K562 (cell line): ENCODE results near the gene INSL6. TPM values are rescaled to one million over a fixed set of nuclear protein-coding genes. Genes with fewer than 3 reads are reported as not detected.

Source experiments
- ATAC-seq: fragments of 200-7000 bp; cut with Tn5 transposase; 3 replicates; pipeline ENCODE4 v1.9.1; 2020; ENCODE audit warnings: moderate library complexity
- BruUV-seq: library from RNA; stranded (reverse); fragments of 400-500 nt; replicated peaks from 2 replicates; lab custom pipeline; 2021; lab: Mats Ljungman, UMichigan
- CTCF ChIA-PET: fragments of 300-600 bp; formaldehyde crosslinking; extraction: SDS; loops from one replicate; lab custom pipeline; 2021; ENCODE audit warnings: low intra/inter-chr PET ratio; lab: Yijun Ruan, JAX
- POLR2A ChIA-PET: fragments of 300-600, 350-650 bp; sonication (Branson Sonifier 250); formaldehyde crosslinking; extraction: SDS; loops from one replicate; lab custom pipeline; 2021; ENCODE audit warnings: antibody characterized with exemption, inconsistent platforms; lab: Yijun Ruan, JAX
- DNase-seq, 4 experiments: peaks; one replicate each; pipeline versions ENCODE4 v3.0.0 to v3.0.0-alpha.2; 2011 to 2018; ENCODE audit warnings: low spot score in 3 of 4, mixed read lengths in 3 of 4; ENCODE audit errors: extremely low read depth in 1 of 4
- FAIRE-seq: peaks from 2 replicates; lab custom pipeline; 2011; peaks lifted over from hg19 to GRCh38; lab: Jason Lieb, UNC
- H2AFZ ChIP-seq: 2 replicates; pipeline ENCODE4 v1.6.0; 2011; ENCODE audit warnings: low read depth, low read length, control low read depth, inconsistent platforms
- H3K27ac ChIP-seq: fragments of 200-600 bp; 3 replicates; pipeline ENCODE4 v1.8.0; 2011; ENCODE audit warnings: low read depth, mild to moderate bottlenecking, control low read depth, inconsistent platforms, low read length, moderate library complexity, mixed read lengths; ENCODE audit errors: extremely low read depth
- H3K27me3 ChIP-seq, 2 experiments: fragments of 300-600 bp in 1 of 2; 2 replicates in 1 of 2; 3 replicates in 1 of 2; pipeline versions ENCODE4 v1.6.0 to v1.8.0; 2011; ENCODE audit warnings: inconsistent platforms in 2 of 2, low read length in 2 of 2, mild to moderate bottlenecking in 1 of 2, mixed read lengths in 1 of 2, moderate library complexity in 1 of 2; ENCODE audit not compliant: control insufficient read depth in 2 of 2, insufficient read depth in 2 of 2
- H3K36me3 ChIP-seq: fragments of 300-600 bp; 3 replicates; pipeline ENCODE4 v1.8.0; 2011; ENCODE audit warnings: mild to moderate bottlenecking, low read length, inconsistent platforms; ENCODE audit not compliant: control insufficient read depth, insufficient read depth
- H3K4me1 ChIP-seq, 2 experiments: fragments of 200-600 bp in 1 of 2; replicated peaks in 1 of 2; 2 replicates in 1 of 2; 3 replicates in 1 of 2; pipeline versions ENCODE4 v1.5.1 to v1.8.0; 2011; ENCODE audit warnings: inconsistent platforms in 2 of 2, low read length in 2 of 2, mild to moderate bottlenecking in 1 of 2, mixed read lengths in 1 of 2, moderate library complexity in 1 of 2; ENCODE audit not compliant: control insufficient read depth in 2 of 2, insufficient read depth in 2 of 2
- H3K4me2 ChIP-seq: 2 replicates; pipeline ENCODE4 v1.6.1; 2011; ENCODE audit warnings: low read length, control low read depth, inconsistent platforms, mixed read lengths; ENCODE audit not compliant: insufficient read depth
- H3K4me3 ChIP-seq: fragments of 200-600 bp; sonication (generic), shearing (Covaris generic); 2 replicates; pipeline ENCODE4 v1.5.1; 2016; ENCODE audit warnings: control low read depth, inconsistent platforms
- H3K79me2 ChIP-seq: fragments of 200-600 bp; 3 replicates; pipeline ENCODE4 v1.8.0; 2011; ENCODE audit warnings: low read length, inconsistent platforms; ENCODE audit not compliant: control insufficient read depth, insufficient read depth
- H3K9ac ChIP-seq, 2 experiments: 2 replicates each; pipeline versions ENCODE4 v1.6.0 to v1.6.1; 2011; ENCODE audit warnings: low read depth in 2 of 2, low read length in 2 of 2, control low read depth in 1 of 2, inconsistent platforms in 1 of 2, mild to moderate bottlenecking in 1 of 2, mixed read lengths in 1 of 2; ENCODE audit not compliant: insufficient read depth in 1 of 2
- H3K9me1 ChIP-seq: one replicate; pipeline ENCODE4 v1.6.0; 2011; ENCODE audit warnings: inconsistent platforms, mild to moderate bottlenecking, low read length, moderate library complexity; ENCODE audit not compliant: control insufficient read depth, insufficient read depth
- H3K9me3 ChIP-seq: replicated peaks from 2 replicates; pipeline ENCODE4 v1.5.1; 2011; ENCODE audit warnings: low read depth, low read length, inconsistent platforms; ENCODE audit not compliant: control insufficient read depth, insufficient read depth
- H4K20me1 ChIP-seq: replicated peaks from 2 replicates; pipeline ENCODE4 v1.6.1; 2011; ENCODE audit warnings: low read length, inconsistent platforms, mixed read lengths; ENCODE audit not compliant: control insufficient read depth, insufficient read depth
- CXXC5 ChIP-seq: fragments of 250-450 bp; sonication (Bioruptor Pico); IDR thresholded peaks from 2 replicates; pipeline ENCODE4 v1.8.0; 2022; ENCODE audit warnings: inconsistent platforms, mild to moderate bottlenecking, moderate library complexity
- DMBX1 ChIP-seq: fragments of 250-450 bp; sonication (Bioruptor Pico); IDR thresholded peaks from 2 replicates; pipeline ENCODE4 v1.8.0; 2022; ENCODE audit warnings: inconsistent platforms, mild to moderate bottlenecking, moderate library complexity, borderline replicate concordance
- IFI16 ChIP-seq: fragments of 250-450 bp; sonication (Bioruptor Pico); IDR thresholded peaks from 2 replicates; pipeline ENCODE4 v2.1.2; 2022; ENCODE audit warnings: mild to moderate bottlenecking, inconsistent platforms
- MTA3 ChIP-seq: fragments of 450-650 bp; formaldehyde crosslinking; IDR thresholded peaks from 2 replicates; pipeline ENCODE4 v1.6.1; 2017; ENCODE audit warnings: mild to moderate bottlenecking, borderline replicate concordance
- MYNN ChIP-seq, 2 experiments: sonication (generic); formaldehyde crosslinking in 1 of 2; IDR thresholded peaks; 2 replicates each; pipeline versions ENCODE4 v1.5.0 to v1.6.1; 2016 to 2020; ENCODE audit warnings: antibody characterized with exemption in 1 of 2, missing genetic modification reagents in 1 of 2
- NR1H2 ChIP-seq: sonication (generic); formaldehyde crosslinking; IDR thresholded peaks from 2 replicates; pipeline ENCODE4 v1.4.0; 2020; ENCODE audit warnings: mild to moderate bottlenecking, missing genetic modification reagents
- RFX7 ChIP-seq: fragments of 250-450 bp; sonication (Bioruptor Pico); IDR thresholded peaks from 2 replicates; pipeline ENCODE4 v1.5.1; 2021; ENCODE audit warnings: mild to moderate bottlenecking
- SNRNP70 ChIP-seq: fragments of 200-400 bp; formaldehyde crosslinking; optimal IDR thresholded peaks from 2 replicates; pipeline ENCODE3; 2017; ENCODE audit warnings: low read depth, low read length
- TAL1 ChIP-seq: fragments of 450-650 bp; IDR thresholded peaks from 2 replicates; pipeline ENCODE4 v1.6.1; 2016; ENCODE audit warnings: mild to moderate bottlenecking
- TEAD1 ChIP-seq, 2 experiments: fragments of 450-650 bp in 1 of 2; sonication (generic) in 1 of 2; formaldehyde crosslinking; IDR thresholded peaks; 2 replicates each; pipeline versions ENCODE4 v1.4.0 to v1.8.0; 2020 to 2022; ENCODE audit warnings: mild to moderate bottlenecking in 2 of 2, missing genetic modification reagents in 1 of 2
- TGIF2 ChIP-seq: sonication (generic); formaldehyde crosslinking; IDR thresholded peaks from 2 replicates; pipeline ENCODE4 v1.8.1; 2022; ENCODE audit warnings: mild to moderate bottlenecking, missing genetic modification reagents, moderate library complexity
- ZNF140 ChIP-seq: fragments of 250-450 bp; sonication (Bioruptor Pico); IDR thresholded peaks from 2 replicates; pipeline ENCODE4 v1.8.0; 2021; ENCODE audit warnings: moderate library complexity, mild to moderate bottlenecking, inconsistent platforms
- ZNF217 ChIP-seq: sonication (generic); formaldehyde crosslinking; IDR thresholded peaks from 2 replicates; pipeline ENCODE4 v1.8.0; 2022; ENCODE audit warnings: mild to moderate bottlenecking, missing genetic modification reagents
- ZNF77 ChIP-seq: fragments of 250-450 bp; sonication (Bioruptor Pico); IDR thresholded peaks from 2 replicates; pipeline ENCODE4 v1.5.0; 2020
- ZNF830 ChIP-seq: fragments of 250-450 bp; sonication (Bioruptor Pico); IDR thresholded peaks from 2 replicates; pipeline ENCODE4 v1.5.0; 2021; ENCODE audit warnings: mild to moderate bottlenecking
- WGBS: fragments of 100-300 bp; shearing (Covaris generic); methylation state at CpG from one replicate; pipeline ENCODE4 v1.1.6; 2016; ENCODE audit warnings: low coverage, mixed read lengths; ENCODE audit not compliant: insufficient coverage; ENCODE audit errors: missing lambda C conversion rate; 5-methylcytosine and 5-hydroxymethylcytosine counted together
- in situ Hi-C: fragments of 300-500 bp; cut with MboI; formaldehyde crosslinking; loops from 4 replicates; pipeline ENCODE4 v1.15.0; 2018; ENCODE audit warnings: inconsistent platforms, mixed read lengths
- intact Hi-C: fragments of 100-400 bp; cut with micrococcal nuclease; formaldehyde crosslinking; loops from 2 replicates; pipeline ENCODE4 v1.14.2; 2022
- polyA plus RNA-seq, 8 experiments: library from polyadenylated mRNA; depleted of rRNA in 4 of 8; stranded (reverse) in 5 of 8; unstranded in 3 of 8; fragments of >200 nt; fragmentation: Nextera tagmentation in 2 of 8; fragmentation: Illumina TruSeq in 1 of 8; extraction: Ambion mirVana in 2 of 8; extraction: Trizol in 1 of 8; gene quantifications; 2 replicates each; pipeline versions ENCODE4 v1.2.1 to v1.2.3, GENCODE V29; 2011 to 2014; ENCODE audit warnings: inconsistent platforms in 1 of 8, missing spikeins in 1 of 8
- total RNA-seq, 7 experiments: library from RNA; depleted of rRNA in 6 of 7; stranded (reverse); fragments of >200 nt in 6 of 7; fragmentation: Illumina TruSeq in 2 of 7; extraction: Trizol in 2 of 7; gene quantifications; 2 replicates each; pipeline versions ENCODE4 v1.2.1 to v1.2.3, GENCODE V29; 2011 to 2021; ENCODE audit warnings: low replicate concordance in 1 of 7
- TF ChIP-seq, protein P1 (sequence below): sonication (generic); formaldehyde crosslinking; IDR thresholded peaks from 2 replicates; pipeline ENCODE4 v1.8.1; 2023; ENCODE audit warnings: mild to moderate bottlenecking, missing genetic modification reagents
- TF ChIP-seq, protein P2 (sequence below), 2 experiments: fragments of 200-800 bp in 1 of 2; sonication (Bioruptor generic) in 1 of 2; sonication (generic) in 1 of 2; formaldehyde crosslinking in 1 of 2; IDR thresholded peaks in 1 of 2; conservative IDR thresholded peaks in 1 of 2; 2 replicates each; pipeline versions ENCODE4 v1.5.0 to v1.6.1; 2016 to 2020; ENCODE audit warnings: missing compliant biosample characterization in 1 of 2, missing genetic modification characterization in 1 of 2, missing genetic modification reagents in 1 of 2

The INSL6 gene
- total and polyA plus RNA-seq, 9 of the 15 experiments (the other 6 are each of a cell fraction or from before 2014, with no cell fraction given) = 0.04 to 0.06 TPM; not detected in 7

DNA sequence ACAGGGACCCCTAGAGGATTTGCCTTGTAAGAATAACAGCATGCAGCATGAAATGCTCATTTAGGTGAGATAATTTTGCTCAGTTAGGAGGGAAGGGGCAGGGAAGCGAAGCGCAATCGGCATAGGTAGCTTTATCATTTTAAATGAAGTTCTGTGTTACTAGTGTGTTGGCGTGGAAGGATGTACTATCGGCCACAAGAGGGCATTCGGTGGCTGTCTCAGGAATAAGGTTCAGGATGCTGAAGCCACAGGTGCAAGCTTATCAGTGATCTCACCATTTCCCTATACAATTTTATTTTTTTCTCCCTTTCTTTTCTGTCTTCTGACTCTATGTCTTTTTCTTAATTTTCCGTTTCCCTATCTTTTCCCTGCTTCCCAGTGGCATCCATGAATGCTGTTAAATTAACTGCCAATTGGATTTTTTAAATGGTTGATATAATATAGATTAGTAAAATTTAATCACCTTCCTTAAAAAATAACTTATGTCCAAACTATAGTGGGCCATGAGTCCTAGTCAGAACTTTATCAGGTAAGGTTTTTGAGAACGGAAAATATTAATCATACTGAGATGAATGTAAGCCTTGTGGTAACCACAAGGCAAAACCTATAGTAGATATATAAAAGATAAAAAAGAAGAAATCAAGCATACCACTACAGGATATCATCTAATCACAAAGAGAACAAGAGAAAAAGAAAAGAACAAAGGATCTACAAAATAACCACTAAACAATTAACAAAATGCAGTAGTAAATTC lies 1.2 kb upstream of the INSL6 start (continued):
- TF ChIP-seq ZNF830 (CRISPR knock-in tag) (no peak), ZNF217 (CRISPR knock-in tag) (no peak), NR1H2 (CRISPR knock-in tag) (no peak), TAL1 (no peak), SNRNP70 (no peak), CXXC5 (CRISPR knock-in tag) (no peak)
- TF ChIP-seq, protein P1, sequence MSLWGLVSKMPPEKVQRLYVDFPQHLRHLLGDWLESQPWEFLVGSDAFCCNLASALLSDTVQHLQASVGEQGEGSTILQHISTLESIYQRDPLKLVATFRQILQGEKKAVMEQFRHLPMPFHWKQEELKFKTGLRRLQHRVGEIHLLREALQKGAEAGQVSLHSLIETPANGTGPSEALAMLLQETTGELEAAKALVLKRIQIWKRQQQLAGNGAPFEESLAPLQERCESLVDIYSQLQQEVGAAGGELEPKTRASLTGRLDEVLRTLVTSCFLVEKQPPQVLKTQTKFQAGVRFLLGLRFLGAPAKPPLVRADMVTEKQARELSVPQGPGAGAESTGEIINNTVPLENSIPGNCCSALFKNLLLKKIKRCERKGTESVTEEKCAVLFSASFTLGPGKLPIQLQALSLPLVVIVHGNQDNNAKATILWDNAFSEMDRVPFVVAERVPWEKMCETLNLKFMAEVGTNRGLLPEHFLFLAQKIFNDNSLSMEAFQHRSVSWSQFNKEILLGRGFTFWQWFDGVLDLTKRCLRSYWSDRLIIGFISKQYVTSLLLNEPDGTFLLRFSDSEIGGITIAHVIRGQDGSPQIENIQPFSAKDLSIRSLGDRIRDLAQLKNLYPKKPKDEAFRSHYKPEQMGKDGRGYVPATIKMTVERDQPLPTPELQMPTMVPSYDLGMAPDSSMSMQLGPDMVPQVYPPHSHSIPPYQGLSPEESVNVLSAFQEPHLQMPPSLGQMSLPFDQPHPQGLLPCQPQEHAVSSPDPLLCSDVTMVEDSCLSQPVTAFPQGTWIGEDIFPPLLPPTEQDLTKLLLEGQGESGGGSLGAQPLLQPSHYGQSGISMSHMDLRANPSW (CRISPR knock-in tag) = no peak
- TF ChIP-seq, all 486 proteins: peak for 8

DNA sequence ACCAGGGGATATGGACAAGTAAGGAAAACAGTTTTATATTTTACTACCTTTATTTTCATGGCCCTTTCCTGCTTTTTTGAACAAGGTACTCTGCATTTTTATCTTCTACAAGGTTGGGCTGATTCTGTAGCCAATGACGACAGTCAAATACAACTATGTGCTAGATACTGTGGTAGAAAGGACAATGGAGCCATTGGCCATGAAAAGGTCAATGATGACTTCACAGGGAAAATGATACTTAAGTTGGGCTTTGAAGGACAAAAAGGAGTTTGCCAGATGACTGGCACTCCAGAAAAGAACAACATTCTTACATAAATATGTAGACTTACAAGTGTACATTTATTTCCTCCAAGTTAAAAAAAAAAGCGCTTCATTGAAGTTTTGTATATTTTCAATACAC lies 663 bp downstream of the INSL6 start:
- FAIRE-seq (no peak), ATAC-seq (no peak), DNase-seq (no peak)
- Histone ChIP-seq H3K36me3 (no peaks in the 10 kb centered on the region), H3K4me2 (no peak overlapping the region), H3K9me1 (no peaks in the 10 kb centered on the region), H3K79me2 (no peaks in the 10 kb centered on the region), H3K27ac (no peak overlapping the region), H2AFZ (no peak overlapping the region), H3K4me3 (no peak overlapping the region), H3K9me3 (no peaks in the 10 kb centered on the region), H3K4me1 (no peaks in the 10 kb centered on the region), H4K20me1 (no peaks in the 10 kb centered on the region), H3K27me3 (no peaks in the 10 kb centered on the region), H3K9ac (no peak overlapping the region)
- intact Hi-C loops = loop anchor here (5.0 to 10.0 kb wide), 3 partner anchors 243 to 430 kb away; no protein-coding TSS in a partner anchor
- ChIA-PET POLR2A (no interaction called here), CTCF (no interaction called here)
- 5% methylated on average over 2 of the region's 2 CpGs for WGBS
- BruUV-seq = no TSS peak
- in situ Hi-C loops = loop anchor here (25.0 kb wide), 1 partner anchor 403 kb away; no protein-coding TSS in a partner anchor
- TF ChIP-seq, protein P2, sequence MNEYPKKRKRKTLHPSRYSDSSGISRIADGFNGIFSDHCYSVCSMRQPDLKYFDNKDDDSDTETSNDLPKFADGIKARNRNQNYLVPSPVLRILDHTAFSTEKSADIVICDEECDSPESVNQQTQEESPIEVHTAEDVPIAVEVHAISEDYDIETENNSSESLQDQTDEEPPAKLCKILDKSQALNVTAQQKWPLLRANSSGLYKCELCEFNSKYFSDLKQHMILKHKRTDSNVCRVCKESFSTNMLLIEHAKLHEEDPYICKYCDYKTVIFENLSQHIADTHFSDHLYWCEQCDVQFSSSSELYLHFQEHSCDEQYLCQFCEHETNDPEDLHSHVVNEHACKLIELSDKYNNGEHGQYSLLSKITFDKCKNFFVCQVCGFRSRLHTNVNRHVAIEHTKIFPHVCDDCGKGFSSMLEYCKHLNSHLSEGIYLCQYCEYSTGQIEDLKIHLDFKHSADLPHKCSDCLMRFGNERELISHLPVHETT (CRISPR knock-in tag; conservative IDR thresholded peaks at IDR 0.05 in 1 of 2, IDR thresholded peaks at IDR 0.05 in 1 of 2) = no peak
- TF ChIP-seq TEAD1 (CRISPR knock-in tag; IDR thresholded peaks at IDR 0.05) (no peak), ZNF77 (CRISPR knock-in tag) (no peak), DMBX1 (CRISPR knock-in tag) (no peak), MTA3 (no peak), RFX7 (no peak), TGIF2 (CRISPR knock-in tag) (no peak), ZNF140 (no peak), MYNN (IDR thresholded peaks at IDR 0.05) (no peak), MYNN (CRISPR knock-in tag; IDR thresholded peaks at IDR 0.05) (no peak), IFI16 (CRISPR knock-in tag) (no peak)
